ENCODE results near the gene MAPKAPK2.

Gene MAPKAPK2

DNA sequence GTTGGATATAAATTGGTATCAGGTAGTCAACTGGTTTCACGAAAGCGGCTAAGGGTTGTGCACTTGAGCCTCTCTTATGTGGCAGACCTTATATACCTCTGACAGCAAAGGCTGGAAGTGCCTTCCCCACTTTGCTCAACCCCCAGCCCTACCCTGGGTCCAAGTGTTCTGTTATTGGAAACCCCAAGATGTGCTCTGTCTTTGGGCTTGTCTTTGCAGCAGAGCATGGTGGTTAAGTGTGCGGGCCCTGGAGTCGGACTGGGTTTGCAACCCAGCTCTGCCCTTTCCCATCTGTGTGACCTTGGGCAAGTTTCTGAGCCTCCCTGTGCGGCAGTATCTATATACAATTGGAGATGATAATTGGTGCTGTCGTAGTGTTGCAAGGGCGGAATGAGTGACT, 98.8 kb downstream of the MAPKAPK2 start:
- no peak for DNase-seq

Data from eye (tissue), 1 donor.